ENCODE results near the gene SLC10A7. TPM values are rescaled to one million over a fixed set of nuclear protein-coding genes. Genes with fewer than 3 reads are reported as not detected.

SLC10A7 gene
- total and polyA plus RNA-seq, 2 of the 8 experiments (the other 6 are each of a cell fraction or from before 2014, with no cell fraction given) = 2.5 to 2.9 TPM

- no peak overlapping the region for H3K23ac ChIP-seq (ENCODE audit: insufficient read length)
- no peak overlapping the region for H3K18ac ChIP-seq (ENCODE audit: extremely low read depth, low read length)
- FAIRE-seq (no peak), DNase-seq (ENCODE audit: low read depth in 1 of 2, low spot score in 2 of 2) (no peak)
- H3K4ac ChIP-seq (replicated peaks; ENCODE audit: insufficient read length, low read depth, low read length) = no peak overlapping the region
- H3K79me1 ChIP-seq (ENCODE audit: low read depth, low read length) = no peaks in the 10 kb centered on the region
- POLR2A ChIA-PET (ENCODE audit: partially characterized antibody) = no interaction called here
- H4K8ac ChIP-seq (ENCODE audit: extremely low read depth, insufficient read depth, low read length) = no peak overlapping the region
- H2BK15ac ChIP-seq (ENCODE audit: low read length) = no peak overlapping the region
- no peak overlapping the region; the same call in 1 of the 2 replicates for H2AFZ ChIP-seq (ENCODE audit: low read length)
- no peak overlapping the region for H4K91ac ChIP-seq (replicated peaks; ENCODE audit: insufficient read length, low read length)
- no peaks in the 10 kb centered on the region; a peak in 1 of 4 replicates for H3K9me3 ChIP-seq (ENCODE audit: insufficient read depth in 2 of 2, low read depth in 1 of 2, low read length in 1 of 2)
- no peaks in the 10 kb centered on the region for H3K79me2 ChIP-seq (ENCODE audit: control insufficient read depth in 1 of 2, insufficient read depth in 2 of 2, low read length in 2 of 2)
- H3K56ac ChIP-seq (replicated peaks; ENCODE audit: insufficient read length, low read depth, low read length) = no peak overlapping the region
- no peak overlapping the region for H4K5ac ChIP-seq (ENCODE audit: insufficient read length, low read depth, low read length)
- H3K27ac ChIP-seq (ENCODE audit: low read depth, low read length) = no peak overlapping the region
- no peaks in the 10 kb centered on the region for H3K23me2 ChIP-seq (ENCODE audit: low read depth, low read length)
- no peak overlapping the region for H3K14ac ChIP-seq (ENCODE audit: insufficient read length)
- H2AK5ac ChIP-seq (ENCODE audit: low read depth, low read length) = no peak overlapping the region
- no peaks in the 10 kb centered on the region for H3K36me3 ChIP-seq (ENCODE audit: control insufficient read depth in 2 of 4, insufficient read depth in 4 of 4, low read length in 3 of 4)
- H3K4me1 ChIP-seq (replicated peaks in 1 of 4; ENCODE audit: control insufficient read depth in 3 of 4, insufficient read depth in 4 of 4, low read length in 3 of 4) = no peaks in the 10 kb centered on the region
- H2BK12ac ChIP-seq (ENCODE audit: low read depth, low read length) = no peak overlapping the region
- H2BK20ac ChIP-seq (ENCODE audit: low read length) = no peak overlapping the region
- no peak overlapping the region for H3K9ac ChIP-seq (replicated peaks in 1 of 4; ENCODE audit: extremely low read depth in 1 of 4, low read depth in 3 of 4, low read length in 3 of 4)
- H3K4me2 ChIP-seq (ENCODE audit: insufficient read depth in 1 of 2, low read depth in 2 of 2, low read length in 2 of 2) = no peak overlapping the region
- TF ChIP-seq TAF1 (IDR thresholded peaks at IDR 0.05; ENCODE audit: low read depth, low read length) (no peak), BACH1 (IDR thresholded peaks at IDR 0.05; ENCODE audit: low read length) (no peak), CTBP2 (IDR thresholded peaks at IDR 0.05; ENCODE audit: borderline replicate concordance, insufficient read depth, insufficient read length, low read length) (no peak), SP2 (IDR thresholded peaks at IDR 0.05; ENCODE audit: low read length) (no peak), CHD1 (IDR thresholded peaks at IDR 0.05; ENCODE audit: low read depth, low read length) (no peak), FOSL1 (IDR thresholded peaks at IDR 0.05; ENCODE audit: insufficient read depth, low read depth, low read length) (no peak), CBX8 (IDR thresholded peaks at IDR 0.05; ENCODE audit: borderline replicate concordance, low read depth, low read length) (no peak)
- no peak overlapping the region for H3K4me3 ChIP-seq (ENCODE audit: extremely low read depth in 1 of 4, insufficient read depth in 2 of 4, low read depth in 3 of 4, low read length in 4 of 4)
- 76% methylated on average over 5 of the region's 5 CpGs; no CpG with 5 or more reads in 1 of the 2 experiments for WGBS, 2 experiments (ENCODE audit: extremely low coverage in 1 of 2, insufficient coverage in 1 of 2, insufficient read length in 1 of 2, insufficient replicate concordance in 2 of 2, low coverage in 1 of 2, low lambda C conversion rate in 2 of 2, missing lambda C conversion rate in 1 of 2)
- no peaks in the 10 kb centered on the region for H4K20me1 ChIP-seq (replicated peaks in 1 of 2; ENCODE audit: control insufficient read depth in 1 of 2, insufficient read depth in 2 of 2, low read length in 2 of 2)
- CTCF ChIA-PET (ENCODE audit: partially characterized antibody) = no interaction called here
- no peak overlapping the region for H2BK120ac ChIP-seq (replicated peaks; ENCODE audit: low read depth, low read length)
- no peak overlapping the region for H2BK5ac ChIP-seq (ENCODE audit: low read depth, low read length)
- H3K27me3 ChIP-seq (replicated peaks in 1 of 4; ENCODE audit: control insufficient read depth in 3 of 4, extremely low read depth in 1 of 4, insufficient read depth in 3 of 4, low read length in 3 of 4) = no peaks in the 10 kb centered on the region
These were observed 285.5 kb downstream of the SLC10A7 start for GRCh38 chr4:146236216-146236615.
